Measurements from ENCODE around the gene TNNT3.

TNNT3 gene

DNA sequence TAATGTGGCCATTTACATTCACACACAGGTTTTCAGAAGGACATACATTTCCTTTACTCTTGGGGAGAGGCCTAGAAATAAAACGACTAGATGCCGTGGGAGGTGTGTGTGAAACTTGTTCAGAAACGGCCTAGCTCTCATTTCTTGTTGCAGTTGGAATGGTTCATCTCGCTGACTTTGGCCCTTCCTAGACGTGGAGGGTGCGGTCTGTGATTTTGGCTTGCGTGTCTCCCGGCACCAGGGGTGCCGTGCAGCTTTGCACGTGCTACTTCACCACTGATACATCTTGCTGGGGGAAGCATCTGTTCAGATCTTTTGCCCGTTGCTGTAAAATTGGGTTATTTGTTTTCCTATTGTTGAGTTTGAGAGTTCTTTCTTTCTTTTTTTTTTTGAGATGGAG is 24.7 kb upstream of the TNNT3 start:
- DNase-seq = no peak
- Histone ChIP-seq H3K4me2 (ENCODE audit: low read depth, low read length) (no peak overlapping the region), H2AFZ (ENCODE audit: low read length) (no peak overlapping the region), H3K27ac (ENCODE audit: low read length) (no peak overlapping the region), H3K4me1 (ENCODE audit: low read length) (no peaks in the 10 kb centered on the region), H3K9me2 (replicated peaks; ENCODE audit: insufficient read depth, low read length) (no peaks in the 10 kb centered on the region), H3K4me3 (ENCODE audit: low read length) (no peak overlapping the region), H3K9ac (ENCODE audit: low read length) (no peak overlapping the region), H4K20me1 (ENCODE audit: insufficient read depth, low read length) (no peaks in the 10 kb centered on the region), H3F3A (ENCODE audit: insufficient read depth, low read length) (no peaks in the 10 kb centered on the region), H3K9me3 (replicated peaks; ENCODE audit: insufficient read depth, low read length) (no peaks in the 10 kb centered on the region), H3K79me2 (ENCODE audit: low read length) (no peaks in the 10 kb centered on the region), H3K36me3 (replicated peaks; ENCODE audit: insufficient read depth, low read length) (no peaks in the 10 kb centered on the region), H3K27me3 (replicated peaks; ENCODE audit: insufficient read depth, low read length) (peaks cover 52% of the 10 kb centered on the region)
- TF ChIP-seq EZH2 (optimal IDR thresholded peaks at IDR 0.05; ENCODE audit: low read depth, low read length) (no peak), EZH2phosphoT487 (IDR thresholded peaks at IDR 0.05; ENCODE audit: low read length) (no peak), CTCF (IDR thresholded peaks at IDR 0.05; ENCODE audit: low read length) (no peak)

GRCh38 chr11:1896468-1896867 is 23.0 kb upstream of the TNNT3 start:
- Histone ChIP-seq H3K27me3 (replicated peaks; ENCODE audit: insufficient read depth, low read length) (peaks cover 68% of the 10 kb centered on the region), H3K36me3 (replicated peaks; ENCODE audit: insufficient read depth, low read length) (no peaks in the 10 kb centered on the region), H3F3A (ENCODE audit: insufficient read depth, low read length) (no peaks in the 10 kb centered on the region), H4K20me1 (ENCODE audit: insufficient read depth, low read length) (no peaks in the 10 kb centered on the region), H3K4me2 (ENCODE audit: low read depth, low read length) (no peak overlapping the region), H2AFZ (ENCODE audit: low read length) (no peak overlapping the region), H3K9ac (ENCODE audit: low read length) (no peak overlapping the region), H3K9me3 (replicated peaks; ENCODE audit: insufficient read depth, low read length) (no peaks in the 10 kb centered on the region), H3K27ac (ENCODE audit: low read length) (no peak overlapping the region), H3K79me2 (ENCODE audit: low read length) (no peaks in the 10 kb centered on the region), H3K9me2 (replicated peaks; ENCODE audit: insufficient read depth, low read length) (no peaks in the 10 kb centered on the region), H3K4me1 (ENCODE audit: low read length) (no peaks in the 10 kb centered on the region), H3K4me3 (ENCODE audit: low read length) (no peak overlapping the region)
- TF ChIP-seq CTCF (IDR thresholded peaks at IDR 0.05; ENCODE audit: low read length) (no peak), EZH2phosphoT487 (IDR thresholded peaks at IDR 0.05; ENCODE audit: low read length) (no peak), EZH2 (optimal IDR thresholded peaks at IDR 0.05; ENCODE audit: low read depth, low read length) (no peak)
- no peak for DNase-seq

- Histone ChIP-seq H3K9ac (ENCODE audit: low read length) (no peak overlapping the region), H3K4me1 (ENCODE audit: low read length) (no peaks in the 10 kb centered on the region), H3K9me3 (replicated peaks; ENCODE audit: insufficient read depth, low read length) (no peaks in the 10 kb centered on the region), H4K20me1 (ENCODE audit: insufficient read depth, low read length) (no peaks in the 10 kb centered on the region), H3K79me2 (ENCODE audit: low read length) (no peaks in the 10 kb centered on the region), H3K36me3 (replicated peaks; ENCODE audit: insufficient read depth, low read length) (no peaks in the 10 kb centered on the region), H3K4me3 (ENCODE audit: low read length) (no peak overlapping the region), H3K27me3 (replicated peaks; ENCODE audit: insufficient read depth, low read length) (peaks cover 72% of the 10 kb centered on the region), H3K27ac (ENCODE audit: low read length) (no peak overlapping the region), H3F3A (ENCODE audit: insufficient read depth, low read length) (no peaks in the 10 kb centered on the region), H3K9me2 (replicated peaks; ENCODE audit: insufficient read depth, low read length) (no peaks in the 10 kb centered on the region), H3K4me2 (ENCODE audit: low read depth, low read length) (no peak overlapping the region), H2AFZ (ENCODE audit: low read length) (no peak overlapping the region)
- TF ChIP-seq CTCF (IDR thresholded peaks at IDR 0.05; ENCODE audit: low read length) = no peak
- TF ChIP-seq EZH2phosphoT487 (IDR thresholded peaks at IDR 0.05; ENCODE audit: low read length) = no peak
- TF ChIP-seq EZH2 (optimal IDR thresholded peaks at IDR 0.05; ENCODE audit: low read depth, low read length) = no peak
- DNase-seq = no peak
Observed at GRCh38 chr11:1896923-1897322, 22.6 kb upstream of the TNNT3 start.
